Keratinocyte (primary cell): ENCODE measurements around the gene PHLDA3. TPM values are rescaled to one million over a fixed set of nuclear protein-coding genes. Genes with fewer than 3 reads are reported as not detected.

Experiments
- DNase-seq: peaks from one replicate; pipeline ENCODE4 v3.0.0-alpha.2; 2011; ENCODE audit warnings: low read depth, missing footprints, low spot score
- FAIRE-seq: peaks from 2 replicates; lab custom pipeline; 2011; peaks lifted over from hg19 to GRCh38; lab: Jason Lieb, UNC
- H2AFZ ChIP-seq: 2 replicates; pipeline ENCODE4 v1.6.0; 2012; ENCODE audit warnings: low read length, control low read depth, inconsistent platforms; ENCODE audit not compliant: control insufficient read depth
- H3K27ac ChIP-seq: 2 replicates; pipeline ENCODE4 v1.5.1; 2011; ENCODE audit warnings: low read length; ENCODE audit not compliant: control insufficient read depth, insufficient read depth
- H3K27me3 ChIP-seq: 3 replicates; pipeline ENCODE4 v1.6.0; 2011; ENCODE audit warnings: low read length; ENCODE audit not compliant: control insufficient read depth, insufficient read depth; ENCODE audit errors: extremely low read depth
- H3K36me3 ChIP-seq, 2 experiments: 2 replicates in 1 of 2; 3 replicates in 1 of 2; pipeline ENCODE4 v1.5.1; 2011; ENCODE audit warnings: low read length in 2 of 2, mild to moderate bottlenecking in 1 of 2; ENCODE audit not compliant: control insufficient read depth in 2 of 2, insufficient read depth in 2 of 2; ENCODE audit errors: extremely low read depth in 1 of 2
- H3K4me1 ChIP-seq: 3 replicates; pipeline ENCODE4 v1.5.1; 2011; ENCODE audit warnings: low read length; ENCODE audit not compliant: control insufficient read depth, insufficient read depth; ENCODE audit errors: extremely low read depth
- H3K4me2 ChIP-seq: 3 replicates; pipeline ENCODE4 v1.6.0; 2011; ENCODE audit warnings: low read depth, low read length; ENCODE audit not compliant: control insufficient read depth, insufficient read depth; ENCODE audit errors: extremely low read depth
- H3K4me3 ChIP-seq, 3 experiments: fragments of 200-600 bp in 1 of 3; sonication (generic) in 1 of 3; 2 replicates in 2 of 3; 3 replicates in 1 of 3; pipeline ENCODE4 v1.5.1; 2011 to 2016; ENCODE audit warnings: low read length in 3 of 3, mild to moderate bottlenecking in 3 of 3, control low read depth in 2 of 3, inconsistent platforms in 1 of 3, low read depth in 1 of 3, mixed read lengths in 1 of 3, mixed run types in 1 of 3, moderate library complexity in 1 of 3; ENCODE audit not compliant: control insufficient read depth in 2 of 3, insufficient read depth in 2 of 3; ENCODE audit errors: extremely low read depth in 1 of 3
- H3K79me2 ChIP-seq: 2 replicates; pipeline ENCODE4 v1.6.0; 2012; ENCODE audit warnings: low read length; ENCODE audit not compliant: control insufficient read depth, insufficient read depth
- H3K9ac ChIP-seq: 3 replicates; pipeline ENCODE4 v1.6.0; 2011; ENCODE audit warnings: low read length; ENCODE audit not compliant: control insufficient read depth, insufficient read depth; ENCODE audit errors: extremely low read depth
- H3K9me1 ChIP-seq: 3 replicates; pipeline ENCODE4 v1.6.0; 2011; ENCODE audit warnings: low read length; ENCODE audit not compliant: control insufficient read depth, insufficient read depth; ENCODE audit errors: extremely low read depth
- H3K9me3 ChIP-seq: 2 replicates; pipeline ENCODE4 v1.5.1; 2012; ENCODE audit warnings: low read depth, low read length; ENCODE audit not compliant: control insufficient read depth
- H4K20me1 ChIP-seq: 3 replicates; pipeline ENCODE4 v1.6.0; 2011; ENCODE audit warnings: low read length; ENCODE audit not compliant: control insufficient read depth, insufficient read depth; ENCODE audit errors: extremely low read depth
- EZH2 ChIP-seq: IDR thresholded peaks from one replicate; pipeline ENCODE4 v1.6.1; 2012; ENCODE audit warnings: inconsistent platforms, mild to moderate bottlenecking, low read length, moderate library complexity
- dilution Hi-C: fragments of 300-500 bp; cut with MboI; formaldehyde crosslinking; loops from one replicate; pipeline ENCODE4 v1.7.0; 2020; ENCODE audit warnings: low sequenced_read_pairs; ENCODE audit not compliant: extremely low pct_ligation_motif_present
- polyA plus RNA-seq, 5 experiments: library from polyadenylated mRNA; depleted of rRNA in 3 of 5; stranded (reverse) in 3 of 5; stranded (forward) in 1 of 5; unstranded in 1 of 5; fragments of >200 nt; gene quantifications; 1 replicate in 1 of 5; 2 replicates in 3 of 5; 3 replicates in 1 of 5; pipeline versions ENCODE4 v1.2.1 to v1.2.3, GENCODE V29; 2011 to 2012; ENCODE audit warnings: missing spikeins in 2 of 5, low read depth in 1 of 5, low replicate concordance in 1 of 5
- TF ChIP-seq, protein P1 (sequence below), 3 experiments: IDR thresholded peaks in 1 of 3; conservative IDR thresholded peaks in 1 of 3; optimal IDR thresholded peaks in 1 of 3; 2 replicates in 2 of 3; 3 replicates in 1 of 3; pipeline versions ENCODE3 to v1.5.1; 2011; ENCODE audit warnings: low read length in 3 of 3, mild to moderate bottlenecking in 3 of 3, moderate library complexity in 2 of 3, control low read depth in 1 of 3, inconsistent platforms in 1 of 3; ENCODE audit not compliant: insufficient read depth in 2 of 3; ENCODE audit errors: extremely low read depth in 1 of 3

PHLDA3 gene
- polyA plus RNA-seq, 1 donor (not counting 4 experiments of a cell fraction or from before 2014, with no cell fraction given), result 48.2 TPM

DNA sequence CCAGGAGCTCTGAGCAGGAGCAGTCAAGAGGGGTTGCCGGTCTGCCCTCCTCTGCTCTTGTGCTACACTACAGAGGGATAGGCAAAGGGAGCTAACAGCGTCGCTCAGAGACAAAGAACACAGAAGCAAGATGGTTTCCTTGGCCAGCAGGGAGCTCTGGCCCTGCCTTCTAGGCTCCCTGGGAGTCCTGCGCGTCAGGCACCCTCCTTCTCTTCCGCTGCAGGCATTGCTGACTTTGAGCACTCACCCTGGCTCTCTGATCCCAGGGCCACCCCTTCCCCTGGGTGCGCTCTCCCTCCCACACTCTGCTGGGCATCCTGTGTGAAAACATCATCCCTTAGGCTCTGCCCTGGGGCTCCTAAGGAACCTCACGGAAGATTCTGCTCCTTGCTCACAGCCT lies 47.9 kb downstream of the PHLDA3 start:
- Histone ChIP-seq H3K36me3 (no peaks in the 10 kb centered on the region), H3K4me3 (no peak overlapping the region), H3K9me1 (no peaks in the 10 kb centered on the region), H3K27ac (no peak overlapping the region), H3K4me2 (no peak overlapping the region), H3K9me3 (no peaks in the 10 kb centered on the region), H3K79me2 (no peaks in the 10 kb centered on the region), H2AFZ (no peak overlapping the region), H3K27me3 (peaks cover 22% of the 10 kb centered on the region), H3K4me1 (no peaks in the 10 kb centered on the region), H4K20me1 (no peaks in the 10 kb centered on the region), H3K9ac (no peak overlapping the region)
- dilution Hi-C loops, result no loop called here
- no peak for FAIRE-seq
- TF ChIP-seq EZH2, result no peak
- TF ChIP-seq, protein P1, sequence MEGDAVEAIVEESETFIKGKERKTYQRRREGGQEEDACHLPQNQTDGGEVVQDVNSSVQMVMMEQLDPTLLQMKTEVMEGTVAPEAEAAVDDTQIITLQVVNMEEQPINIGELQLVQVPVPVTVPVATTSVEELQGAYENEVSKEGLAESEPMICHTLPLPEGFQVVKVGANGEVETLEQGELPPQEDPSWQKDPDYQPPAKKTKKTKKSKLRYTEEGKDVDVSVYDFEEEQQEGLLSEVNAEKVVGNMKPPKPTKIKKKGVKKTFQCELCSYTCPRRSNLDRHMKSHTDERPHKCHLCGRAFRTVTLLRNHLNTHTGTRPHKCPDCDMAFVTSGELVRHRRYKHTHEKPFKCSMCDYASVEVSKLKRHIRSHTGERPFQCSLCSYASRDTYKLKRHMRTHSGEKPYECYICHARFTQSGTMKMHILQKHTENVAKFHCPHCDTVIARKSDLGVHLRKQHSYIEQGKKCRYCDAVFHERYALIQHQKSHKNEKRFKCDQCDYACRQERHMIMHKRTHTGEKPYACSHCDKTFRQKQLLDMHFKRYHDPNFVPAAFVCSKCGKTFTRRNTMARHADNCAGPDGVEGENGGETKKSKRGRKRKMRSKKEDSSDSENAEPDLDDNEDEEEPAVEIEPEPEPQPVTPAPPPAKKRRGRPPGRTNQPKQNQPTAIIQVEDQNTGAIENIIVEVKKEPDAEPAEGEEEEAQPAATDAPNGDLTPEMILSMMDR (optimal IDR thresholded peaks at IDR 0.05 in 1 of 3, IDR thresholded peaks at IDR 0.05 in 1 of 3, conservative IDR thresholded peaks at IDR 0.05 in 1 of 3; ENCODE audit: extremely low read depth in 1 of 3, insufficient read depth in 2 of 3, low read length in 3 of 3), result no peak
- no peak for DNase-seq

DNA sequence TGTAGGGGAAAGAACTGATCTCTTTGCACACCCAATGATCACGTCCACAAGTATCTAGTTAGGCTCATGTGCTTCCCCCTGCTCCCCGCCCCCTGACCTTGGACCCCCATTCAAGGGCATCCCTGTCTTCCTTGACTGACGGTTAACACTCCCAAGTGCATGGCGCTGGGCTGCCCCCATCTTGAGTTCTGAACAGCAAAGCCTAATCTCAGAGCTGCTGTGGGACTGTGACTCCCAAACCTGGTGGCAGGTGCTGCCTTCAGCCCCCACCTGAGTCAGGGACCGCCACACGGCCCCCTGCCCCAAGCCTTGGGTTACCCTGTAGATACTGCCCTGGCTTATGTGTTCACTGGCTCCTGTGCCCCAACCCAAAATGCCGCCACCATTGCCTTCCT lies 48.4 kb downstream of the PHLDA3 start:
- TF ChIP-seq, protein P1 (optimal IDR thresholded peaks at IDR 0.05 in 1 of 3, IDR thresholded peaks at IDR 0.05 in 1 of 3, conservative IDR thresholded peaks at IDR 0.05 in 1 of 3; ENCODE audit: extremely low read depth in 1 of 3, insufficient read depth in 2 of 3, low read length in 3 of 3), result no peak
- TF ChIP-seq EZH2, result no peak
- DNase-seq (no peak), FAIRE-seq (no peak)
- no peak overlapping the region for H3K27ac ChIP-seq
- H2AFZ ChIP-seq, result no peak overlapping the region
- no peaks in the 10 kb centered on the region for H4K20me1 ChIP-seq
- H3K9me1 ChIP-seq, result no peaks in the 10 kb centered on the region
- no peak overlapping the region for H3K9ac ChIP-seq
- no peaks in the 10 kb centered on the region for H3K9me3 ChIP-seq
- H3K79me2 ChIP-seq, result no peaks in the 10 kb centered on the region
- dilution Hi-C loops, result no loop called here
- H3K4me1 ChIP-seq, result no peaks in the 10 kb centered on the region
- H3K36me3 ChIP-seq, result no peaks in the 10 kb centered on the region
- peaks cover 22% of the 10 kb centered on the region for H3K27me3 ChIP-seq
- H3K4me3 ChIP-seq, result no peak overlapping the region
- H3K4me2 ChIP-seq, result no peak overlapping the region
